Measurements from ENCODE around the gene PTTG1IP2. TPM values are rescaled to one million over a fixed set of nuclear protein-coding genes. Genes with fewer than 3 reads are reported as not detected.
A peak's percentile ranks its signal among the peaks of the same experiment; 100 is the strongest.

Gene PTTG1IP2
- total RNA-seq, 1 experiment from 2014 or later, result not detected

- peak; percentile 96 for DNase-seq (ENCODE audit: low read depth)
Measured at GRCh38 chr7:90474284-90475210, 5.1 kb downstream of the PTTG1IP2 start.

- DNase-seq (ENCODE audit: low read depth), result peak; percentile 32
Measured at GRCh38 chr7:90483251-90483650, 13.8 kb downstream of the PTTG1IP2 start.

- DNase-seq (ENCODE audit: low read depth), result no peak
Measured at GRCh38 chr7:90484706-90485105, 15.3 kb downstream of the PTTG1IP2 start.

GRCh38 chr7:90485734-90486316, 16.4 kb downstream of the PTTG1IP2 start:
- no peak for DNase-seq (ENCODE audit: low read depth)

GRCh38 chr7:90487808-90488207, 18.4 kb downstream of the PTTG1IP2 start:
- DNase-seq (ENCODE audit: low read depth), result no peak

GRCh38 chr7:90488220-90488619, 18.8 kb downstream of the PTTG1IP2 start:
- DNase-seq (ENCODE audit: low read depth), result no peak

- no peak for DNase-seq (ENCODE audit: low read depth)
Measured at GRCh38 chr7:90492250-90492649, 22.8 kb downstream of the PTTG1IP2 start.

- no peak for DNase-seq (ENCODE audit: low read depth)
Measured at GRCh38 chr7:90495241-90495640, 25.8 kb downstream of the PTTG1IP2 start.

- no peak for DNase-seq (ENCODE audit: low read depth)
Measured at GRCh38 chr7:90502539-90502938, 33.1 kb downstream of the PTTG1IP2 start.

GRCh38 chr7:90503367-90503766, 33.9 kb downstream of the PTTG1IP2 start:
- DNase-seq (ENCODE audit: low read depth), result no peak

GRCh38 chr7:90507692-90508091, 38.3 kb downstream of the PTTG1IP2 start:
- no peak for DNase-seq (ENCODE audit: low read depth)

- DNase-seq (ENCODE audit: low read depth), result no peak
Measured at GRCh38 chr7:90511776-90512175, 42.3 kb downstream of the PTTG1IP2 start.

- no peak for DNase-seq (ENCODE audit: low read depth)
Measured at GRCh38 chr7:90512821-90513254, 43.4 kb downstream of the PTTG1IP2 start.

GRCh38 chr7:90516257-90516656, 46.8 kb downstream of the PTTG1IP2 start:
- no peak for DNase-seq (ENCODE audit: low read depth)

- no peak for DNase-seq (ENCODE audit: low read depth)
Measured at GRCh38 chr7:90518630-90519029, 49.2 kb downstream of the PTTG1IP2 start.

- DNase-seq (ENCODE audit: low read depth), result no peak
Measured at GRCh38 chr7:90520484-90520883, 51.0 kb downstream of the PTTG1IP2 start.

GRCh38 chr7:90530263-90530662, 60.8 kb downstream of the PTTG1IP2 start:
- DNase-seq (ENCODE audit: low read depth), result peak; percentile 62

- no peak for DNase-seq (ENCODE audit: low read depth)
Measured at GRCh38 chr7:90532231-90532929, 62.9 kb downstream of the PTTG1IP2 start.

- DNase-seq (ENCODE audit: low read depth), result no peak
Measured at GRCh38 chr7:90536449-90536848, 67.0 kb downstream of the PTTG1IP2 start.

- DNase-seq (ENCODE audit: low read depth), result no peak
Measured at GRCh38 chr7:90538405-90538804, 69.0 kb downstream of the PTTG1IP2 start.

GRCh38 chr7:90540406-90540805, 71.0 kb downstream of the PTTG1IP2 start:
- DNase-seq (ENCODE audit: low read depth), result no peak

GRCh38 chr7:90551036-90551435, 81.6 kb downstream of the PTTG1IP2 start:
- DNase-seq (ENCODE audit: low read depth), result peak; percentile 28
